ENCODE data around the gene NECTIN4. TPM values are rescaled to one million over a fixed set of nuclear protein-coding genes. Genes with fewer than 3 reads are reported as not detected.
A peak's percentile ranks its signal among the peaks of the same experiment; 100 is the strongest.

The NECTIN4 gene
- total and polyA plus RNA-seq, 2 of the 13 experiments (the other 11 are each of a cell fraction or from before 2014, with no cell fraction given), result 5.9 to 12.4 TPM

DNA sequence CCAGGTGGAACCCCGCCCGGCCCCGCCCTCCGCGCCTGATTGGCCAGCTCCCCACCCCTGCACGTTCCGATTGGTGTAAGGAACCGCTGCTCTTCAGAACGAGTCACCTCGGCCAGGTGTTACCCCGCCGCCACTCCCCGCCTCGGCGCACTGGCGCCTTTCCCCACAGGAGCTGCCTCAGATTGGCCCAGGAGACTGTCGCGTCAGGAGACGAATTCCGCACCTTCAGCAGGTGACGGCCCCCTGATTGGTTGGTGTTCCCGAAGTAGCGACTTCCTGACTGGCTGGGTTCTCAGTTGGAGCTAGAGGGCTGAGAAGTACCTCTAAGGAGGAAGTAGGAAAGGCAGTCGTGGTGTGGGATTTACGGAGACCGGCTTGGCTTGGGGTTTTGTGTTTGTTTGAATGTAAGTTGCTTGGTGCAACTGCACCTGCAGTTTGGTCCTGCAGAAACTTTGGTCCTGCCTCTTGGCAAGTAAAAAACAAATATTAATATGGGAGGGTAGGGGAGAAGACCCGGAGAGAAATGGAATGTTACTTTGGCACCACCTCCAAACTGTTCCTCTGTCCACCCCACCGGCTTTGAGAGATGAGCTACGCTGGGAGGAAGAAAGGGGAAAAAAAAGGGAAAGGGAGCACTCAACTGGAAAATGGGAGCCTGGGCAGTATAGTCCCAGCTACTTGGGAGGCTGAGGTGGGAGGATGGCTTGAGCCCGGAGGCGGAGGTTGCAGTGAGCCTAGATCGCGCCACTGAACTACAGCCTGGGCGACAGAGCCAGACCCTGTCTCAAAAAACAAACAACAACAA is 68.0 kb downstream of the NECTIN4 start (continued):
- TF ChIP-seq ATF5 (CRISPR knock-in tag; IDR thresholded peaks at IDR 0.05; ENCODE audit: low read depth), result no peak; the same call in 1 of the 2 replicates
- peak; percentile 73 for TF ChIP-seq KAT8 (CRISPR knock-in tag; IDR thresholded peaks at IDR 0.05)
- no peak for TF ChIP-seq ZBTB38 (CRISPR knock-in tag; IDR thresholded peaks at IDR 0.05)
- TF ChIP-seq MEIS1 (CRISPR knock-in tag; IDR thresholded peaks at IDR 0.05; ENCODE audit: borderline replicate concordance), result no peak; the same call in 1 of the 2 replicates
- TF ChIP-seq PITX1 (CRISPR knock-in tag; IDR thresholded peaks at IDR 0.05), result no peak; the same call in 1 of the 2 replicates
- TF ChIP-seq ZNF563 (CRISPR knock-in tag; IDR thresholded peaks at IDR 0.05), result peak; percentile 68; the same call in 1 of the 2 replicates
- peak; percentile 56; the same call in 1 of the 2 replicates for TF ChIP-seq BORCS8-MEF2B (CRISPR knock-in tag; IDR thresholded peaks at IDR 0.05)
- 0 out of 2 replicates have a peak, but pooled peaks have one; percentile 24 for TF ChIP-seq POGZ (CRISPR knock-in tag; IDR thresholded peaks at IDR 0.05)
- 0 out of 2 replicates have a peak, but pooled peaks have one; percentile 16 for TF ChIP-seq KMT2B (CRISPR knock-in tag; IDR thresholded peaks at IDR 0.05)
- TF ChIP-seq, protein P1, sequence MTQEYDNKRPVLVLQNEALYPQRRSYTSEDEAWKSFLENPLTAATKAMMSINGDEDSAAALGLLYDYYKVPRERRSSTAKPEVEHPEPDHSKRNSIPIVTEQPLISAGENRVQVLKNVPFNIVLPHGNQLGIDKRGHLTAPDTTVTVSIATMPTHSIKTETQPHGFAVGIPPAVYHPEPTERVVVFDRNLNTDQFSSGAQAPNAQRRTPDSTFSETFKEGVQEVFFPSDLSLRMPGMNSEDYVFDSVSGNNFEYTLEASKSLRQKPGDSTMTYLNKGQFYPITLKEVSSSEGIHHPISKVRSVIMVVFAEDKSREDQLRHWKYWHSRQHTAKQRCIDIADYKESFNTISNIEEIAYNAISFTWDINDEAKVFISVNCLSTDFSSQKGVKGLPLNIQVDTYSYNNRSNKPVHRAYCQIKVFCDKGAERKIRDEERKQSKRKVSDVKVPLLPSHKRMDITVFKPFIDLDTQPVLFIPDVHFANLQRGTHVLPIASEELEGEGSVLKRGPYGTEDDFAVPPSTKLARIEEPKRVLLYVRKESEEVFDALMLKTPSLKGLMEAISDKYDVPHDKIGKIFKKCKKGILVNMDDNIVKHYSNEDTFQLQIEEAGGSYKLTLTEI (CRISPR knock-in tag; conservative IDR thresholded peaks at IDR 0.05), result no peak
- TF ChIP-seq ZC3H4 (CRISPR knock-in tag; IDR thresholded peaks at IDR 0.05; ENCODE audit: borderline replicate concordance), result no peak
- TF ChIP-seq, protein P2, sequence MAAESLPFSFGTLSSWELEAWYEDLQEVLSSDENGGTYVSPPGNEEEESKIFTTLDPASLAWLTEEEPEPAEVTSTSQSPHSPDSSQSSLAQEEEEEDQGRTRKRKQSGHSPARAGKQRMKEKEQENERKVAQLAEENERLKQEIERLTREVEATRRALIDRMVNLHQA (CRISPR knock-in tag; IDR thresholded peaks at IDR 0.05), result no peak
- TF ChIP-seq, protein P3, sequence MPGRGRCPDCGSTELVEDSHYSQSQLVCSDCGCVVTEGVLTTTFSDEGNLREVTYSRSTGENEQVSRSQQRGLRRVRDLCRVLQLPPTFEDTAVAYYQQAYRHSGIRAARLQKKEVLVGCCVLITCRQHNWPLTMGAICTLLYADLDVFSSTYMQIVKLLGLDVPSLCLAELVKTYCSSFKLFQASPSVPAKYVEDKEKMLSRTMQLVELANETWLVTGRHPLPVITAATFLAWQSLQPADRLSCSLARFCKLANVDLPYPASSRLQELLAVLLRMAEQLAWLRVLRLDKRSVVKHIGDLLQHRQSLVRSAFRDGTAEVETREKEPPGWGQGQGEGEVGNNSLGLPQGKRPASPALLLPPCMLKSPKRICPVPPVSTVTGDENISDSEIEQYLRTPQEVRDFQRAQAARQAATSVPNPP (CRISPR knock-in tag; IDR thresholded peaks at IDR 0.05), result no peak
- no peak for TF ChIP-seq SRF (IDR thresholded peaks at IDR 0.05; ENCODE audit: low read depth, low read length)
- TF ChIP-seq, protein P4, sequence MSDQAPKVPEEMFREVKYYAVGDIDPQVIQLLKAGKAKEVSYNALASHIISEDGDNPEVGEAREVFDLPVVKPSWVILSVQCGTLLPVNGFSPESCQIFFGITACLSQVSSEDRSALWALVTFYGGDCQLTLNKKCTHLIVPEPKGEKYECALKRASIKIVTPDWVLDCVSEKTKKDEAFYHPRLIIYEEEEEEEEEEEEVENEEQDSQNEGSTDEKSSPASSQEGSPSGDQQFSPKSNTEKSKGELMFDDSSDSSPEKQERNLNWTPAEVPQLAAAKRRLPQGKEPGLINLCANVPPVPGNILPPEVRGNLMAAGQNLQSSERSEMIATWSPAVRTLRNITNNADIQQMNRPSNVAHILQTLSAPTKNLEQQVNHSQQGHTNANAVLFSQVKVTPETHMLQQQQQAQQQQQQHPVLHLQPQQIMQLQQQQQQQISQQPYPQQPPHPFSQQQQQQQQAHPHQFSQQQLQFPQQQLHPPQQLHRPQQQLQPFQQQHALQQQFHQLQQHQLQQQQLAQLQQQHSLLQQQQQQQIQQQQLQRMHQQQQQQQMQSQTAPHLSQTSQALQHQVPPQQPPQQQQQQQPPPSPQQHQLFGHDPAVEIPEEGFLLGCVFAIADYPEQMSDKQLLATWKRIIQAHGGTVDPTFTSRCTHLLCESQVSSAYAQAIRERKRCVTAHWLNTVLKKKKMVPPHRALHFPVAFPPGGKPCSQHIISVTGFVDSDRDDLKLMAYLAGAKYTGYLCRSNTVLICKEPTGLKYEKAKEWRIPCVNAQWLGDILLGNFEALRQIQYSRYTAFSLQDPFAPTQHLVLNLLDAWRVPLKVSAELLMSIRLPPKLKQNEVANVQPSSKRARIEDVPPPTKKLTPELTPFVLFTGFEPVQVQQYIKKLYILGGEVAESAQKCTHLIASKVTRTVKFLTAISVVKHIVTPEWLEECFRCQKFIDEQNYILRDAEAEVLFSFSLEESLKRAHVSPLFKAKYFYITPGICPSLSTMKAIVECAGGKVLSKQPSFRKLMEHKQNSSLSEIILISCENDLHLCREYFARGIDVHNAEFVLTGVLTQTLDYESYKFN (CRISPR knock-in tag; conservative IDR thresholded peaks at IDR 0.05), result no peak
- peak; percentile 56; the same call in 1 of the 2 replicates for TF ChIP-seq RFXANK (CRISPR knock-in tag; IDR thresholded peaks at IDR 0.05)
- peak; percentile 50; the same call in 1 of the 2 replicates for TF ChIP-seq PHF20 (CRISPR knock-in tag; IDR thresholded peaks at IDR 0.05)
- peak; percentile 50; the same call in 1 of the 2 replicates for TF ChIP-seq ZNF441 (CRISPR knock-in tag; IDR thresholded peaks at IDR 0.05; ENCODE audit: borderline replicate concordance)
- no peak for TF ChIP-seq SMAD9 (CRISPR knock-in tag; IDR thresholded peaks at IDR 0.05)
- no peak for TF ChIP-seq ZNF460 (CRISPR knock-in tag; IDR thresholded peaks at IDR 0.05; ENCODE audit: borderline replicate concordance)
- 0 out of 2 replicates have a peak, but pooled peaks have one; percentile 2 for TF ChIP-seq ZNF317 (CRISPR knock-in tag; IDR thresholded peaks at IDR 0.05)

Measured in HepG2 (cell line).